Measurements from ENCODE around the gene IL21. TPM values are rescaled to one million over a fixed set of nuclear protein-coding genes. Genes with fewer than 3 reads are reported as not detected.
A peak's percentile ranks its signal among the peaks of the same experiment; 100 is the strongest.

Gene IL21
- total RNA-seq (not detected), polyA plus RNA-seq (not detected)

- Histone ChIP-seq H3K4me1 (no peaks in the 10 kb centered on the region), H3K27me3 (no peaks in the 10 kb centered on the region), H3K4me3 (no peak within 1 kb of the TSS), H3K36me3 (no peaks in the 10 kb centered on the region), H3K27ac (no peak within 1 kb of the TSS), H3K9me3 (no peaks in the 10 kb centered on the region)
- DNase-seq (no peak), FAIRE-seq (no peak), ATAC-seq (no peak)
- intact Hi-C loops (cut with DNase I) = no loop called here
- 36 to 43% methylated on average over 4 of the region's 4 CpGs for WGBS, 2 donors
- no peak for TF ChIP-seq CTCF (IDR thresholded peaks at IDR 0.05)
These were observed at the start of gene IL21 for GRCh38 chr4:122621016-122621507. IL21 (minus strand) TSS chr4:122621066; CDS start chr4:122621011, 55 bp downstream.

DNA sequence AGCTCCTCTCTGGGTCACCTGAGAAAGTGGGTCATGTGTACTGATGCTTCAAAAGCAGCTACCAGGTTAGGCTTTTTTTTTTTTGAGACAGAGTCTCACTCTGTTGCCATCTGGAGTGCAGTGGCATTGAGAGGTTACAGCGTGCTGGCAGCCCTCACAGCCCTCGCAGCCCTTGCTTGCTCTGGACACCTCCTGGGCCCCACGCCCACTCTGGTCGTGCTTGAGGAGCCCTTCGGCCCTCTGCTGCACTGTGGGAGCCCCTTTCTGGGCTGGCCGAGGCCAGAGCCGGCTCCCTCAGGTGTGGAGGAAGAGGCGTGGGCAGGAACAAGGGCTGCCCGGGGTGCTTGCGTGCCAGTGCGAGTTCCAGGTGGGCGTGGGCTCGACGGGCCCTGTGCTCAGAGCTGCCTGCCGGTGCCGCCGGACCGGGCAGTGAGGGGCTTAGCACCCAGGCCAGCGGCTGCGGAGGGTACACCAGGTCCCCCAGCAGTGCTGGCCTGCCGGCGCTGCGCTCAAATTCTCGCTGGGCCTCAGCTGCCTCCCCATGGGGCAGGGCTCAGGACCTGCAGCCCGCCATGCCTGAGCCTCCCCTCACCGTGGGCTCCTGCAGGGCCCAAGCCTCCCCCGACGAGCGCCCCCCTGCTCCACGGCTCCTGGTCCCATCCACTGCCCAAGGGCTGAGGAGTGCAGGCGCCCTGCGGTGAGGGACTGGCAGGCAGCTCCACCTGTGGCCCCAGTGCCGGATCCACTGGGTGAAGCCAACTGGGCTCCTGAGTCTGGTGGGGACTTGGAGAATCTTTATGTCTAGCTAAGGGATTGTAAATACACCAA is 49.3 kb upstream of the IL21 start:
- no peak for TF ChIP-seq CTCF (IDR thresholded peaks at IDR 0.05)
- no peaks in the 10 kb centered on the region for H3K27me3 ChIP-seq
- intact Hi-C loops (cut with DNase I) = no loop called here
- no peaks in the 10 kb centered on the region for H3K36me3 ChIP-seq
- no peaks in the 10 kb centered on the region for H3K4me1 ChIP-seq
- FAIRE-seq (no peak), DNase-seq (peak in 2 of 6 donors; percentile 52 to 57), ATAC-seq (no peak)
- H3K27ac ChIP-seq = no peak overlapping the region
- 87 to 95% methylated on average over 32 to 33 of the region's 33 CpGs for WGBS, 2 donors
- H3K9me3 ChIP-seq = no peaks in the 10 kb centered on the region
- H3K4me3 ChIP-seq = no peak overlapping the region

GRCh38 chr4:122668241-122668640 is 47.4 kb upstream of the IL21 start:
- intact Hi-C loops (cut with DNase I) = no loop called here
- no peak overlapping the region for H3K4me3 ChIP-seq
- peak in 1 of 4 donors; percentile 19 for ATAC-seq
- no peaks in the 10 kb centered on the region for H3K27me3 ChIP-seq
- no peaks in the 10 kb centered on the region for H3K9me3 ChIP-seq
- H3K36me3 ChIP-seq = no peaks in the 10 kb centered on the region
- TF ChIP-seq CTCF (IDR thresholded peaks at IDR 0.05) = no peak
- no peak overlapping the region for H3K27ac ChIP-seq
- whole genome bisulfite sequencing, 2 donors = 72 to 87% methylated on average over 4 of the region's 4 CpGs
- DNase-seq = no peak
- no peaks in the 10 kb centered on the region for H3K4me1 ChIP-seq
- FAIRE-seq = no peak

DNA sequence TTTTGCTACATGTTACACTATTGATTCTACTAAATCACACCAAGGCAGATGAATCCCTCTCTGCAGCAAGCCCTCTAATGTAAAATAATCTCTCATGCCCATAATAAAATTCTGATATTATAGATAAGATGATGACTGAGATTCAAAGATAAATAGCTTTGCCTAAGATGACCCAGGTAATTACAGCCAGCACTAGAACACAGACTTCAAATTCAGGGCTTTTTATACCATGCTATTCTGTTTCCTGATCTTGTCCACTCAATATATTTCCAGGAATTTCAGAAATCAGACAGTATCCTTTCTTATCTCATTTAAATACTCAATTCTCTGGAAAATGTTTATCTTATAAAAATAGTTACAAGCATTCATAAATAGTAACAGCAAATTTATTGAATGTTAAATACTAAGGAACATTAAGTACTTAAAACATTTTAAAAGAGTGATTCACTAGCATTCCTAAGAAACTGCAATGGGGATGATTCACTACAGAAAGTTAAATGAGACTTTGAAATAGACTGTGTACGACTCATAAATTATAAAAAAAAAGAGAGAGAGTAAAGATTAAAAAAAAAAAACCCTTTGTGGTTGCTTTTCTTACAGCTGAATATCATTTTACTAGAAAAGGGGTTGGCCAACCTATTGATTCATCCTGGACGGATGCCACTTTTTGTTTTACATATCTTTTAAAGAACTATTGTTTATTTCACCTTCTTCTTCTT is 45.8 kb upstream of the IL21 start:
- 17 to 22% methylated on average over 2 of the region's 2 CpGs for WGBS, 2 donors

More for the DNA sequence above, 45.8 kb upstream of the IL21 start:
- no peaks in the 10 kb centered on the region for H3K27me3 ChIP-seq
- ATAC-seq (peak in 2 of 4 donors; percentile 44 to 46), FAIRE-seq (peak; percentile 96), DNase-seq (no peak)
- H3K9me3 ChIP-seq = no peaks in the 10 kb centered on the region
- intact Hi-C loops (cut with DNase I) = no loop called here
- no peak for TF ChIP-seq CTCF (IDR thresholded peaks at IDR 0.05)
- H3K27ac ChIP-seq = no peak overlapping the region
- no peaks in the 10 kb centered on the region for H3K36me3 ChIP-seq
- H3K4me1 ChIP-seq = no peaks in the 10 kb centered on the region
- no peak overlapping the region for H3K4me3 ChIP-seq
